H1 (cell line): Measurements from ENCODE around the gene SRGAP3. TPM values are rescaled to one million over a fixed set of nuclear protein-coding genes. Genes with fewer than 3 reads are reported as not detected.

ENCODE experiments used
- GABPA ChIP-seq: IDR thresholded peaks from 2 replicates; pipeline ENCODE4 v1.6.1; 2011; ENCODE audit warnings: mild to moderate bottlenecking, low read length, moderate library complexity, borderline replicate concordance; ENCODE audit not compliant: insufficient read depth
- HDAC6 ChIP-seq: IDR thresholded peaks from one replicate; pipeline ENCODE4 v1.7.1; 2012; ENCODE audit warnings: low read depth, mild to moderate bottlenecking, inconsistent platforms, low read length, moderate library complexity
- KDM5A ChIP-seq: fragments of 200-600 bp; IDR thresholded peaks from 2 replicates; pipeline ENCODE4 v1.7.1; 2012; ENCODE audit warnings: mild to moderate bottlenecking, low read length, inconsistent platforms, mixed read lengths
- NRF1 ChIP-seq: IDR thresholded peaks from 2 replicates; pipeline ENCODE4 v1.6.1; 2011; ENCODE audit warnings: mild to moderate bottlenecking, low read depth, low read length, improper control_type of control experiment
- POLR2AphosphoS5 ChIP-seq: IDR thresholded peaks from 2 replicates; pipeline ENCODE4 v1.6.1; 2011; ENCODE audit warnings: low read depth, low read length
- POU5F1 ChIP-seq: IDR thresholded peaks from 2 replicates; pipeline ENCODE4 v1.6.1; 2011; ENCODE audit warnings: low read depth, mild to moderate bottlenecking, low read length, moderate library complexity
- RXRA ChIP-seq: IDR thresholded peaks from 2 replicates; pipeline ENCODE4 v1.6.1; 2011; ENCODE audit warnings: low read depth, mild to moderate bottlenecking, low read length, moderate library complexity; ENCODE audit not compliant: insufficient read depth
- SUZ12 ChIP-seq: fragments of 200-600 bp; sonication (generic); IDR thresholded peaks from 2 replicates; pipeline ENCODE4 v1.6.1; 2012; ENCODE audit warnings: mild to moderate bottlenecking, inconsistent platforms, low read length, moderate library complexity, mixed read lengths
- TBP ChIP-seq: IDR thresholded peaks from 2 replicates; pipeline ENCODE4 v1.6.1; 2011; ENCODE audit warnings: low read depth, low read length, improper control_type of control experiment
- polyA plus RNA-seq, 7 experiments: library from polyadenylated mRNA; depleted of rRNA in 3 of 7; stranded (reverse) in 5 of 7; unstranded in 2 of 7; fragments of >200 nt in 5 of 7; fragments of 200-250 nt in 2 of 7; gene quantifications; 1 replicate in 5 of 7; 2 replicates in 1 of 7; 4 replicates in 1 of 7; pipeline versions ENCODE4 v1.2.1 to v1.2.3, GENCODE V29; 2011 to 2013; ENCODE audit warnings: missing spikeins in 2 of 7, mixed read lengths in 2 of 7
- total RNA-seq: library from RNA; stranded (reverse); fragmentation: NEBNext Ultra II Directional; extraction: Animal tissue kit (Norgen Biotek cat#: 25700); gene quantifications from 2 replicates; pipeline ENCODE4 v1.2.1, GENCODE V29; 2021

SRGAP3 gene
- total and polyA plus RNA-seq, 2 of the 8 experiments (the other 6 are each of a cell fraction or from before 2014, with no cell fraction given) = 5.8 to 11.4 TPM

GRCh38 chr3:9081184-9081818 is 168.1 kb downstream of the SRGAP3 start (continued):
- TF ChIP-seq POLR2AphosphoS5 (no peak), RXRA (no peak), KDM5A (no peak), TBP (no peak), HDAC6 (no peak), SUZ12 (no peak), GABPA (no peak), NRF1 (no peak), POU5F1 (no peak)
- TF ChIP-seq, all 59 proteins: peak for 0
